B cell (primary cell): ENCODE data around the gene UBL3. TPM values are rescaled to one million over a fixed set of nuclear protein-coding genes. Genes with fewer than 3 reads are reported as not detected.

Experiments
- ATAC-seq: fragments of 200-7000 bp; cut with Tn5 transposase; one replicate; pipeline ENCODE4 v1.10.0; 2021; ENCODE audit warnings: low read depth, mild to moderate bottlenecking, moderate number of reproducible peaks, moderate library complexity
- CTCF ChIA-PET: fragments of 350-600 bp; sonication (Branson Sonifier 250); formaldehyde crosslinking; loops from one replicate; lab custom pipeline; 2021; ENCODE audit warnings: antibody characterized with exemption, inconsistent platforms; lab: Charles Lee
- POLR2A ChIA-PET: fragments of 350-600 bp; sonication (Branson Sonifier 250); formaldehyde crosslinking; loops from one replicate; lab custom pipeline; 2021; ENCODE audit warnings: antibody characterized with exemption; lab: Charles Lee
- DNase-seq: peaks from one replicate; pipeline ENCODE4 v3.0.0; 2013
- H2AFZ ChIP-seq: 2 replicates; pipeline ENCODE4 v1.6.1; 2012; ENCODE audit warnings: mild to moderate bottlenecking, low read depth, low read length; ENCODE audit not compliant: insufficient read depth, poor library complexity, severe bottlenecking
- H3K27ac ChIP-seq, 2 donors: 1 replicate in 1 of 2; 2 replicates in 1 of 2; pipeline ENCODE4 v1.5.1; 2012 to 2013; ENCODE audit warnings: low read length in 2 of 2, mild to moderate bottlenecking in 2 of 2, moderate library complexity in 1 of 2
- H3K27me3 ChIP-seq, 4 experiments: fragments of 200-600 bp in 1 of 4; sonication (generic) in 1 of 4; replicated peaks in 1 of 4; 1 replicate in 2 of 4; 2 replicates in 2 of 4; pipeline versions ENCODE4 v1.6.1 to v1.7.0; 2013 to 2016; ENCODE audit warnings: low read length in 3 of 4, mild to moderate bottlenecking in 2 of 4, mixed read lengths in 1 of 4, moderate library complexity in 1 of 4; ENCODE audit not compliant: insufficient read depth in 4 of 4, control insufficient read depth in 3 of 4; ENCODE audit errors: control extremely low read depth in 1 of 4
- H3K36me3 ChIP-seq, 2 experiments: replicated peaks in 1 of 2; 1 replicate in 1 of 2; 2 replicates in 1 of 2; pipeline versions ENCODE4 v1.6.1 to v1.7.1; 2013; ENCODE audit warnings: low read length in 1 of 2; ENCODE audit not compliant: insufficient read depth in 2 of 2, control insufficient read depth in 1 of 2; ENCODE audit errors: control extremely low read depth in 1 of 2, extremely low read depth in 1 of 2
- H3K4me1 ChIP-seq, 2 donors: fragments of 200-600 bp in 1 of 2; sonication (generic) in 1 of 2; 1 replicate in 1 of 2; 2 replicates in 1 of 2; pipeline versions ENCODE4 v1.5.1 to v1.6.1; 2013 to 2017; ENCODE audit warnings: low read length in 2 of 2; ENCODE audit not compliant: control insufficient read depth in 2 of 2, insufficient read depth in 2 of 2
- H3K4me2 ChIP-seq: replicated peaks from 2 replicates; pipeline ENCODE3; 2012; ENCODE audit warnings: mild to moderate bottlenecking, low read depth, low read length; ENCODE audit not compliant: poor library complexity, severe bottlenecking
- H3K4me3 ChIP-seq, 5 experiments: fragments of 200-600 bp in 1 of 5; sonication (generic) in 1 of 5; 1 replicate in 3 of 5; 2 replicates in 2 of 5; pipeline versions ENCODE4 v1.5.1 to v1.7.0; 2011 to 2016; ENCODE audit warnings: low read length in 4 of 5, mild to moderate bottlenecking in 4 of 5, low read depth in 2 of 5, control low read depth in 1 of 5, moderate library complexity in 1 of 5; ENCODE audit not compliant: insufficient read depth in 1 of 5; ENCODE audit errors: control extremely low read depth in 1 of 5, extremely low read depth in 1 of 5
- H3K79me2 ChIP-seq: fragments of 200-600 bp; sonication (generic); one replicate; pipeline ENCODE4 v1.6.0; 2016; ENCODE audit warnings: low read length; ENCODE audit not compliant: control insufficient read depth, insufficient read depth
- H3K9ac ChIP-seq: fragments of 200-600 bp; sonication (generic); 2 replicates; pipeline ENCODE4 v1.6.1; 2017; ENCODE audit warnings: mild to moderate bottlenecking, low read length, moderate library complexity
- H3K9me3 ChIP-seq, 3 donors: one replicate each; pipeline versions ENCODE4 v1.6.1 to v1.7.1; 2013; ENCODE audit warnings: low read length in 2 of 3; ENCODE audit not compliant: control insufficient read depth in 2 of 3, insufficient read depth in 1 of 3; ENCODE audit errors: control extremely low read depth in 1 of 3
- H4K20me1 ChIP-seq: 2 replicates; pipeline ENCODE4 v1.6.0; 2012; ENCODE audit warnings: mild to moderate bottlenecking, low read length; ENCODE audit not compliant: insufficient read depth, control insufficient read depth, poor library complexity, severe bottlenecking
- H3K27ac Mint-ChIP-seq: one replicate; pipeline ENCODE4 v1.8.0; 2021; ENCODE audit warnings: mixed read lengths
- H3K27me3 Mint-ChIP-seq: one replicate; pipeline ENCODE4 v1.8.0; 2021; ENCODE audit warnings: mixed read lengths
- H3K4me1 Mint-ChIP-seq: one replicate; pipeline ENCODE4 v1.8.0; 2021; ENCODE audit warnings: mixed read lengths
- H3K4me3 Mint-ChIP-seq: one replicate; pipeline ENCODE4 v1.8.0; 2021; ENCODE audit warnings: mixed read lengths
- H3K9me3 Mint-ChIP-seq: one replicate; pipeline ENCODE4 v1.8.0; 2022; ENCODE audit warnings: mixed read lengths; ENCODE audit not compliant: insufficient read depth
- CTCF ChIP-seq: fragments of 200-600 bp; IDR thresholded peaks from one replicate; pipeline ENCODE4 v1.8.0; 2022; ENCODE audit warnings: antibody characterized with exemption, mild to moderate bottlenecking
- EZH2 ChIP-seq: IDR thresholded peaks from 2 replicates; pipeline ENCODE4 v1.6.1; 2012; ENCODE audit warnings: borderline replicate concordance, low read depth, mild to moderate bottlenecking, moderate library complexity, low read length; ENCODE audit not compliant: insufficient read depth, poor library complexity, severe bottlenecking
- WGBS: methylation state at CpG from one replicate; pipeline ENCODE4 v1.1.5; 2013; ENCODE audit warnings: missing lambda C conversion rate; ENCODE audit not compliant: insufficient coverage; 5-methylcytosine and 5-hydroxymethylcytosine counted together
- intact Hi-C: fragments of 100-400 bp; cut with micrococcal nuclease; formaldehyde crosslinking; loops from one replicate; pipeline ENCODE4 v1.10.0; 2022
- polyA plus RNA-seq: library from polyadenylated mRNA; depleted of rRNA; stranded (reverse); fragments of >200 nt; gene quantifications from 2 replicates; pipeline ENCODE4 v1.2.3, GENCODE V29; 2012
- total RNA-seq, 2 donors: library from RNA; stranded (reverse); fragments of 120-200 nt in 1 of 2; gene quantifications; 1 replicate in 1 of 2; 2 replicates in 1 of 2; pipeline versions ENCODE4 v1.2.3 to v1.2.4, GENCODE V29; 2013 to 2022

Gene UBL3
- total and polyA plus RNA-seq, 2 donors (not counting 1 experiment from before 2014, with no cell fraction given) = 7.3 to 27.9 TPM

GRCh38 chr13:29855009-29855408 is 4.6 kb upstream of the UBL3 start:
- ChIA-PET POLR2A (no interaction called here), CTCF (interaction anchor here (0.6 kb wide), 1 partner anchor 24 kb away, joined by 3 read pairs; no protein-coding TSS in a partner anchor)
- Histone ChIP-seq H3K36me3 (no peaks in the 10 kb centered on the region), H3K4me3 (no peak overlapping the region), H3K4me2 (no peak overlapping the region), H3K27me3 (no peaks in the 10 kb centered on the region), H4K20me1 (no peaks in the 10 kb centered on the region), H3K9ac (no peak overlapping the region), H2AFZ (no peak overlapping the region), H3K9me3 (no peaks in the 10 kb centered on the region), H3K79me2 (peaks cover under 1% of the 10 kb centered on the region), H3K27ac (no peak overlapping the region), H3K4me1 (peaks cover 0 to 3% of the 10 kb centered on the region in 2 donors)
- peaks cover 4% of the 10 kb centered on the region for H3K4me1 Mint-ChIP-seq
- no peaks in the 10 kb centered on the region for H3K9me3 Mint-ChIP-seq
- TF ChIP-seq EZH2 (no peak), CTCF (no peak)
- no peak overlapping the region for H3K4me3 Mint-ChIP-seq
- peaks cover 8% of the 10 kb centered on the region for H3K27me3 Mint-ChIP-seq
- 89% methylated on average over 1 of the region's 4 CpGs for WGBS
- DNase-seq (no peak), ATAC-seq (no peak)
- intact Hi-C loops = no loop called here
- no peak overlapping the region for H3K27ac Mint-ChIP-seq

GRCh38 chr13:29853131-29853530 is 2.7 kb upstream of the UBL3 start:
- H3K4me1 ChIP-seq = peaks cover 0 to 3% of the 10 kb centered on the region in 2 donors
- H3K9ac ChIP-seq = no peak overlapping the region
- CTCF ChIA-PET = interaction anchor here (1.0 to 1.1 kb wide), 2 partner anchors 82 to 345 kb away, joined by 3 read pairs; no protein-coding TSS in a partner anchor
- intact Hi-C loops = no loop called here
- no peaks in the 10 kb centered on the region for H3K9me3 ChIP-seq
- 100% methylated on average over 1 of the region's 2 CpGs for WGBS
- Mint-ChIP-seq H3K27ac (no peak overlapping the region), H3K27me3 (peaks cover 6% of the 10 kb centered on the region), H3K9me3 (no peaks in the 10 kb centered on the region), H3K4me1 (peaks cover 10% of the 10 kb centered on the region), H3K4me3 (no peak overlapping the region)
- POLR2A ChIA-PET = no interaction called here
- DNase-seq (no peak), ATAC-seq (no peak)
- no peaks in the 10 kb centered on the region for H3K27me3 ChIP-seq
- no peak overlapping the region for H3K4me2 ChIP-seq
- no peak overlapping the region for H3K4me3 ChIP-seq
- no peak overlapping the region for H2AFZ ChIP-seq
- peaks cover 19% of the 10 kb centered on the region for H3K79me2 ChIP-seq
- H3K27ac ChIP-seq = no peak overlapping the region
- TF ChIP-seq EZH2 (no peak), CTCF (no peak)
- peaks cover 5% of the 10 kb centered on the region for H4K20me1 ChIP-seq
- H3K36me3 ChIP-seq = no peaks in the 10 kb centered on the region
